Stimulated activated CD4-positive, alpha-beta T cell treated with anti-CD3 and anti-CD28 coated beads, Interleukin-15, amount 100 ng/mL, for 1 hour (primary cell): ENCODE results near the gene SNX9.
A peak's percentile ranks its signal among the peaks of the same experiment; 100 is the strongest.
"Not testable (repeated sequence)": the region's sequence is repeated elsewhere in the genome, so short reads cannot be mapped to it uniquely, and the experiment has no call there.

ENCODE experiments used
- DNase-seq, 2 donors: peaks; one replicate each; pipeline ENCODE4 v3.0.0-alpha.2; 2020; ENCODE audit warnings: low read depth in 1 of 2, low spot score in 1 of 2

SNX9 gene

DNA sequence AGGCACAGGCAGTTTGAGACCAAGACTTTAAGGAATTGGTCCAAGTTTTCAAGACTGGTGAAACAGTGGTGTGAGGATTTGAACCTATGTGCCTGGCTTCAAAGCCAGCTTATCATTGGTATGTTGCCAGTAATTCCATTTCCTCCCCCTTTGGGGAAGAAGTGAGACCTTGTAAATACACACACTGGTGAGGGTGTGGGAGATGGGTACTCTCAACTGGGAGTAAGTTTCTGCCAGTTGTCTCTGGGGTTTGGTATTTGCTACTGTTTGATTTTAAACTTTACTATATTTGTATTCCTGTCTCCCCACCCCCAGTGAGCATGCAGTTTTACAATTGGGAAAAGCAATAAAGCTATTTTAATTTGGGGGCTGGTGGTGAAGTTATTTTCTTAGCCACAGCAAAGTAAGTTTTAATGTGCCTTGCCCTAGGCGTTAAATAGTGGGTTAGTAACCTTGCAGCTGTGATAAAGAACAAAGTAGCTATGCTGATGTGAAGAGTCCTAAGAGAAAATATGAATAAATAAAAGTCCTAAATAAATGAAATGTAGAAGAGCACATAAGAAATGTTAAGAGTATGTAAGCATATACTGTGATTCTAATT is 31.0 kb downstream of the SNX9 start:
- DNase-seq = no peak

DNA sequence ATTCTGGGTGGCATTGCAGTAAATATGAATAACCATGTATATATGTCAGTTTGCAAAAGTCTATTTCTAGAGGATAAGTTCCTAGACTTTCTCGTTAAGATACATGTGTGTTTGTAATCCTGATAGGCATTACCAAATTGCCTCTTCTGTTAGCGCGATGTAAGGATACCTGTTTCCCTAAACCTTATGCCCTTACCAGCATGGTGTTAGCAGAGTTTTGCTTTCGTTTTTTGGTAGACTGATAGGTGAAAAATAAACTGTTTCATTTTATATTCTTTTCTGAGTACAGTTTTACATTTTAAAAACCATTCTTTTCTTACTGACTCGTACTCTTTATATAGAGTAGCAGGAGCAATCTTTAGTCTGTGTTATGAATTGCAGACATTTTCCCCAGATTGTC is 32.3 kb downstream of the SNX9 start:
- DNase-seq = no peak

DNA sequence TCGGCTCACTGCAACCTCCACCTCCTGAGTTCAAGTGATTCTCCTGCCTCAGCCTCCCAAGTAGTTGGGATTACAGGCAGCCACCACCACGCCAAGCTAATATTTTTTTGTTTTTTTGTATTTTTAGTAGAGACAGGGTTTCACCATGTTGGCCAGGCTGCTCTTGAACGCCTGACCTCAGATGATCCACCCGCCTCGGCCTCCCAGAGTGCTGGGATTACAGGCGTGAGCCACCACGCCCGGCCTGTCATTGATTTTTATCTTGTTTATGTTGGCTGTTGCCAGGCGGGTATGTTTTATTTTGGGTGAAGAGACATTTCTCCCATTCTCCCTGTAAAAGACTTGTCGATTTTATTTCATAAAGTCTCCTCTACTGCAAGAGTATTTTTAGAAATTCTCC is 32.8 kb downstream of the SNX9 start:
- not testable (repeated sequence) for DNase-seq

DNA sequence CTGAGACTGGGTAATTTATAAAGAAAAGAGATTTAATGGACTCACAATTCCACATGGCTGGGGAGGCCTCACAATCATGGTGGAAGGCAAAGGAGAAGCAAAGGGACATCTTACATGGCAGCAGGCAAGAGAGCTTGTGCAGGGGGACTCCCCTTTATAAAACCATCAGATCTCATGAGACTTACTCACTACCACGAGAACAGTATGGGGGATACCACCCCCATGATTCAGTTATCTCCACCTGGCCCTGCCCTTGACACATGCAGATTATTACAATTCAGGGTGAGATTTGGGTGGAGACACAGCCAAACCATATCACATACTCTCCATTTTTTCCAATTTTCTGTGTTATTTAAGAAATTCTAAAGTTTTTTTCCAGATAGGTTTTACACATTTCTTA is 35.6 kb downstream of the SNX9 start:
- not testable (repeated sequence) for DNase-seq

DNA sequence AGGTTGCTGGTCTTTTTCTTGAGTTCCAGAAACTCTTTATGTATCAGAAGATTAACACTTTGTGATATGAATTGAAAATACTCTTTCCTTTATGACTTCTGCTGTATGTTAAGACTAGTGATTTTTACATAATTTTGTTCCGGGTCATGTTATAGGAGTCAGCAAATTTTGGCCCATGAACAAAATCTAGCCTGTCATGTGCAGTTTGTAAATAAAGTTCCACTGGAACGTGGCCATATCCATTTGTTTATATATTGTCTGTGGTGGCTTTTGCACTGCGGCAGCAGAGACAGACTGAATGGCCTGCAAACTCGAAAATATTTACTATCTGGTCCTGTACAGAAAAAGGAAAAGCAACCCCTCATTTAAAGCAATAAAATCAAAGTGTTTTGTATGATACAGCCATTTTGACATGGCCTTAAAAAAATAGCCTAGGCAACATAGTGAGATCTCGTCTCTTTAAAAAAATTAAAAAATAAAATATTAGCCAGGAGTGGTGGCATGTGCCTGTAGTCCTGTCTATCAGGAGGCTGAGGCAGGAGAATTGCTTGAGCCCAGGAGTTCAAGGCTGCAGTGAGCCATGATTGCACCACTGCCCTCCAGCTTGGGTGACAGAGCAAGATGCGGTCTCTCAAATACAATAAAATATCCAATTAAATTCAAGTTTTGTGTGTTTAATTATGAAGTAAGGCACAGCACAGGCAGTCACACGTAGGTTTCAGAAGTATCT is 36.9 kb downstream of the SNX9 start:
- no peak for DNase-seq

DNA sequence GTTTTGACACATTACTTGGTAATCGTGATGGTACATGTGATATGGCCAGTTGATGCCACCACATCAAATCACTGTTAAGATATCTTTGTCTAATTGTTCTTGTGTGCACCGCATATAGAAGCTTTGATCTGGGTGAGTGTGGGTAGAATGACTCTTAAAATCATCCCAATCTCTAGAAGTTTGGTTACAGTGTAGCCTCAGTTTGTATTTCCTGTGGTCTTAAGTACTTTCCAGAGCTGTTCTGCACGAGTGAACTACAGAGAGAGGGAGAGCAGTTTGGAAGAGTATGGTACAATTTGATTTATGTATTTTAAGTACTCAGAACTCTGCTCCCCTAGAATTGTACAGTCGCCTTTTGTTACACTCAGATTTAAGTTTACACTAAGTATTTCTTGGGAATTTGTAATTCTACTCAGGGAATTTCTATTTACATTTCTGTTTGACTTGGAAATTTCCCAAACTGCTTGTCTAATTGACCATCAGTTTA is 37.5 kb downstream of the SNX9 start:
- DNase-seq = no peak

DNA sequence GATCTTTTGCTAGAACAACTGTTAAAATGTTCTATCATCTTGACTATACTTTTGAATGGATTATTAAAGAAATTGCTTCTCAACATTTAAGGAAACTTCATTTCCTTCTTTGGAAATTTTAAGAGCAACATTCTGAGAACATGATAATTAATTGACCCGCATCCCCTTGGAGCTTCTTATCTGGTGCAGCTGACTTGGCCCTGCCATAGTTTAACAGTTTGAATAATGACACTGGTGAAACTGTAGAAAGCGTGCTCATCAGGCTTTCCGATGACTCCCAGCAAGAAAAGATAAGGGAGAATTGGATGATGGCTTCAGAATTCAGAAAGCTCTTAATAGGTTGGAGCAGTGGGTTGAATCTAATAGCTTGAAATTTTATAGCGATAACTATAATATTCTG is 38.1 kb downstream of the SNX9 start:
- DNase-seq = no peak

DNA sequence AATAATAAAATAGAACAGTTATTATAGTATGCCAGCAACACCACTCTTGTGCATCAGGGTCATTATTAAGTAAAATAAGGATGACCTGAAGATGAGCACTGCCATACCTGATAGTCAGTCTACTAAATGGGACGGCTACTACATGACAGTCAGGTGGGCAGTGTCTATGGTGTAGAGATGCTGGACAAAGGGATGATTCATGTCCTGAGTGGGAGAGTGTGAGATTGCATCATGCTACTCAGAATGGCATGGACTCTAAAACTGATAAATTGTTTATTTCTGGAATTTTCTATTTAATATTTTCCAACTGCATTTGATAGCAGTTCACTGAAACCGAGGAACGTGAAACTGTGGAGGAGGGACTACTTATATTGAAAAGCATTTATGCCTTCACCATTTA is 38.8 kb downstream of the SNX9 start:
- DNase-seq = no peak

DNA sequence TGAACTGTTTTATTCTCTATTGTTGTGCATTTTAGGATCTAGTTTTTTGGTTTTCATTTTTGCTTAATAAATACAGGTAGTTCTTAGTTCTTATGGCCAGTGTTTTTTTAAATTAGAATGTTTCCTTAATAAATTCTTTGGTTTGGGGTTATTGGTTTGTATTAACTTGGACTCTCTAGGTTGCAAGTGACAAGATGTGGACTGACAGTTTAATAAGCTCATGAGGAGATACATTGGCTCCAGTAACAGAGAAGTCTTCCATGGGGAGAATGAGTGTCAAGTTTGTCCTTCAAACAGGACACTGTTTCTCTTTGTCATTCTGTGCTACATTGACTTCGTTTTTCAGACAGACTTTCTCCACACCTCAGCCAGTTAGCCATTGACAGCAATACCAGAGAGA is 39.7 kb downstream of the SNX9 start:
- no peak for DNase-seq

DNA sequence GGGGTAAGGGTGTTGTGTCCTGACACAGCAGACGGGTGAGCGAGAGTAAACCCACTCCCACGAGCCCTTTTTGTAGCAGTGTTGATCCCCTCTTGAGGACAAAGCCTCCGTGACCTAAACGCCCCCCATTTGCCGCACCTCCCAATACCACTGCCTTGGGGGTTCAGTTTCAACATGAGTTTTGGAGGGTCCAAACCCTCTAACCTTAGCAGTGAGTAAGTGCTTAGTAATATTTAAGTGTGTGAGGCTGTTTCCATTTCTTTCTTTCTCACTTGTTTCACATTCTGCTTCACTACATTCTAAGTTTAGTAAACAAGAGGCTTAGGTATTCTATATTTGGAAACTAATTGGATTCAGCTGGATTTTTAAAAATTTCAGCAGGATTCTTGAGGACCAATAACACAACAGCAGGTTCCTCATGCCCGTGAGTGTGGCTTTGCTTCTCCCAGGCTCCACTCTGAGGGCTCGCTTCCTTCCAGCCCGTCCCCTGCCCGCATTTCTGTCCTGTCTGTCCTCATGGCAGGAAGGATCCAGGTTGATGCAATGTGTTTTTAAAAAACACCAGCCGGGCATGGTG is 41.2 kb downstream of the SNX9 start:
- DNase-seq = no peak

DNA sequence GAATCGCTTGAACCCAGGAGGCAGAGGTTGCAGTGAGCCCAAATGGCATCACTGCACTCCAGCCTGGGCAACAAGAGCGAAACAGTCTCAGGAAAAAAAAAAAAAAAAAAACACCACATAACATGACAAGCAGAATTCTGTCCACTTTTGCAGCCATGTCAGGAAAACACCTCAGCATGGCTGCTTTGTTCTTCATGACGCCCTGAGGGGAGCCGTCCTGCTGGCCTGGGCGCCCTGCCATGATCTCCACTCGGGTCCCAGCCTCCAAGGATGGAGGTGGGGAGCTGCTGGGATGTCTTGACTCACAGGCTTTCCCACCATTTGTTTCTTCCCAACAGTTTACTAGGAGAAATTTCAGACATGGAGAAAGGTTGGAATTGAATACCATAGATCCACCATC is 42.2 kb downstream of the SNX9 start:
- DNase-seq = no peak

DNA sequence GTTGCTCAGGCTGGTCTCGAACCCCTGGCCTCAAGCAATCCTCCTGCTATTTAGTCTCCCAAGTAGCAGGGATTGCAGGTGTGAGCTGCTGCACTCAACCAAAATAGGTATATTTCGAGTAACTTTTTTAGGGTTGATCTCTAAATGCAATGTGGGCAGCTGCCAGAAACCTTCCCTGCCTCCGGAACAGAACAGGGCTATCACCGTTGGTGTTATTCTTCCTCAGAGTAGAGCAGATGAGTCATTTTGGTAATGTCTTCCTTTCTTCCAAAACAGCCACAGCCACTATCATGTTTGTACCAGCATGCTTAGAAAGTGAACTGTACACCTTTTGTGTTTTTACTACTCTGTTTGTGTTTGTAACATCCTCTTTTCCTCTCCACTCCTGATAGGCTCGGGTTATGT is 44.1 kb downstream of the SNX9 start:
- no peak for DNase-seq

DNA sequence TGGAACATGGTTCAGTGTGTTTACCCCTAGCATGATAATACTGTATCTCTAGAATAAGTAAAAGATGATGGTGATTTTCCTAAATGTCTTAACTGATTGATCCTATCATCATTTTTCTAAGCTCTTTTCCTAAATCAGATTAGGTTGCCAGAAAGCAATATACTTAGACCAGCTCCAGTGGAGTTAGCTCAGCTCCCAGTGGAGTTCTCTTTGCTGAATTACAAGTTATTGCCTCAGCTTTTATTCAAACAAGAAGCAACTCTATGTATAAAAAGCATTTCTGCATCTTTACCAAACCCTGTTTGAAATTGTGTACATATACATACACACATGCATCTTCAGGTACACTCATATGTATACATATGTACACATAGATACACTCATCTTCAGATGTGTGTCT is 44.9 kb downstream of the SNX9 start:
- no peak for DNase-seq

DNA sequence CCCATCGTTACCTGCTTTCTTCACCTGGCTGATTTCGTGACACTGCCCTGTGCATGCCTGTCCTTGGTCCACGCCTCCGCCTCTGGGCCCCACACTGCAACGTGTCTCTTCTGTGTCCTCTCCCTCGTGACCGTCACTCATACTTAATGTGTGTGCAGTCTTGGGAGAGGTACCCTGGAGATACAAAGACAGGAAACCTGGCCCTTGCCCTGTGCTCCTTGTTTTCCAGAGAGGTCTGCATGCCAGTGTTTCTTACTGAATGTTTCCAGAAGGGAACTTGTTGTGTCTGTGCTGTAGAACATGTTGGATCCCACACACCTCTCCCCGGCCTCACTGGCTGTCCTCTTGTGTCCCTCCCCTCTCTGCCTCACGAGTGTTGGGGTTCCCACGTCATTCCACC is 45.8 kb downstream of the SNX9 start:
- no peak for DNase-seq

DNA sequence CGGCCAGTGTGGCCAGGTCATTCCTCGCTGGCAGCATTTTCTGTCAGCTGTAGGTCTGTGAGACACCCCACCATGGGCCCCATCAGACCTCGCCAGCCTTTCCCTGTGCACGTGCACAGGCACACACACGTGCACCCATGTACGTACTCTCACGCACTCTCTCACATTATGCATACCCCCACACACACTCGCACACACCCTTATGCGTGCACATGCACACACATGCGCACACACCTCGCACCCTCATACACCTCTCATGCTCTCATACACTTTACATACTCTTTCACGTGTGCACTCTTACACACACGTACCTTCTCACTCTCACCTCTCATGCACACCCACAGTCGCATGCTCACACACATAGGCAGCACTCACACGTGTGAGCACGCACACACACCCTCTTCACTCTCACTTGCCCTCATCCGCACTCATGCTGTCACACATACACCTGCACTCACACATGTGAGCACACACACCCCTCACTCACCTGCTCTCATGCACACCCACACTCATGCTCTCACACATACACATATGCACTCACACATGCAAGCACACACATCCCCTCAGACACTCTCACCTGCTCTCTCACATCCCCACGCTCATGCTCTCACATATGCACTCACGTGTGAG is 46.7 kb downstream of the SNX9 start:
- no peak for DNase-seq

DNA sequence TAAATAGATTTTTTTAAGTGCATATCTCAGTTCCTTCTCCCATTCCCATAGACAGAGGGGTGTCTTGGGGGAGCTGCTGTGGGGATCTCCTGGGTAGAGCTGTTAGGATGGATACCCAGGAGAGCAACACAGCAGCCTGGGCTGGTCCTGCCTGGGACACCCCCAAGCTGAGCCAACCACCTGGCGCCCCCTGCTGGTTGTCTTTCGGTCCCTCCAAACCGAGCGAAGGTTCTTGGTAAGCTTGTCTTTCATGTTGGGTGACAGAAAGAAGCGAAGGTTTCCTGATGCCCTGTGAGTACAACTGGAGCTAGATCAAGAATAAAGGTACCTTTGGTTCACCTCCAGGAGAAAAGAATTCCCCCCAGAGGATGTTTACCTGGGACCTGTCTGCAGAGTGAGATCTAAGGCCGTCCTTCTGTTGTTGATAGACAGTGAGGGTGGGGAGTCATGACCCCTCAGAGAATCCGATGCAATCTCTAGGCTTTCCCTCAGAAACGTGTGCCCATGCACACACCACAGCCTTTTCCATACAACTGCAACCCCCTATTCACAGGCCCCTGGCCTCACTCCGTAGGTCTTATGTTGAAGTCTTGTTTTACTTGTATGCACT is 50.8 kb downstream of the SNX9 start:
- DNase-seq = peak; percentile 76 to 77

DNA sequence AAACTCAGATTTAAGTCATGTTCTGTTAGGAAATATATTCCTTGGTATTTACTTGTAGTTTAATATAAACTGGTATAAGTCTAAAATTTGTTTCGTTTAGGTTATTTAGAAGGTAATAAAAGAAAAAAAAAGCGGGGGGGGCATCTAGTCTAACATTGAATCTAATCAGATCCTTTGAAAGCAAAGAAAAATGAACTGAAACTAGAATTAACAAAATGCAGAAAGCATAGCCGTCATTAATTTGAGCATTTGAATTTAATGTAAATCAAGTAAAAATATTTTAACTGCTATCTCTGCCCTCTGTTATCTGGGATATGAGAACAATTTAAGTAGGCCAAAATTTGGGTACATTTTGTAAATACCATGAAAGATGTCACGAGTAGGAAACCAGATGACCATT is 54.1 kb downstream of the SNX9 start:
- no peak for DNase-seq

DNA sequence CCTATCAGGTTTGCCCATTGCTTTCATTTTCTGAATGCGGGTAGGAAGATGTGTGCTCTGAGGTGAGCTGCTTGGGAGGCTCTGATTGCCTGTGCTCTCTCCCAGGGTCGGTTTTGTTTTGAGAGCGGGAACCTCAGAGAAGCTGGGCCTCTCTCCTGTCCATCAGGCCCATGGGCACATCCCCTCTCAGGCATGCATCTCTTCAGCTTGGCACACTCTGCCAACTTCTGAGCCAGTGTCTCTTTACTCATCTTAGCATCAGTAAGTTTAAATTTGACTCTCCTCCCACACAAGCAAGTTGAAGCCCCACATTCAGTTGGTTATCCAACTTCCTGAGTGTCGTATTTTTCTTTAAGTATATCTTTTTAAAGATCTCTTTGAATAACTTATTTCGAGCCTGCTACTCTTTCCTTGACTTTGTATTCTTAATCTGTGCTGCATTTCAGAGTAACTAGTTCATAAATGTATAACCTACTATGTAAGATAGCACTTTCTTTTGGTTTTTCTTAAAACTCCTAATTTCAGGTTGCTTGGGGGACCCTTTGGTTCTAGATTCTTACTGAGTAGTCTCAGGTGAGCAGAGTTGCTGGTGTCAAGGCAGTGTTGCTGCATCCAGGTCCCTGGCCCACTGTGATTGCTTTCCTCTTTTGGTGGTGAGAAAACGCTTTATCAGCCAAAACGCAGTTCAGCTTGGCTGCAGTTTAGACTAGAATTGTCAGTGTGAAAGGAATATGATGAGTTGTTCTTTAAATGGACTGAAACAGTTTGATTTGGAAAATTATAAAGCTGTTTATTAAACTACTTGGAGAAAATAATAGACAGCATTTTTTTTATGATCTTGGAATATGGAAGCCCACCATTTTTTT is 54.8 kb downstream of the SNX9 start:
- DNase-seq = no peak

DNA sequence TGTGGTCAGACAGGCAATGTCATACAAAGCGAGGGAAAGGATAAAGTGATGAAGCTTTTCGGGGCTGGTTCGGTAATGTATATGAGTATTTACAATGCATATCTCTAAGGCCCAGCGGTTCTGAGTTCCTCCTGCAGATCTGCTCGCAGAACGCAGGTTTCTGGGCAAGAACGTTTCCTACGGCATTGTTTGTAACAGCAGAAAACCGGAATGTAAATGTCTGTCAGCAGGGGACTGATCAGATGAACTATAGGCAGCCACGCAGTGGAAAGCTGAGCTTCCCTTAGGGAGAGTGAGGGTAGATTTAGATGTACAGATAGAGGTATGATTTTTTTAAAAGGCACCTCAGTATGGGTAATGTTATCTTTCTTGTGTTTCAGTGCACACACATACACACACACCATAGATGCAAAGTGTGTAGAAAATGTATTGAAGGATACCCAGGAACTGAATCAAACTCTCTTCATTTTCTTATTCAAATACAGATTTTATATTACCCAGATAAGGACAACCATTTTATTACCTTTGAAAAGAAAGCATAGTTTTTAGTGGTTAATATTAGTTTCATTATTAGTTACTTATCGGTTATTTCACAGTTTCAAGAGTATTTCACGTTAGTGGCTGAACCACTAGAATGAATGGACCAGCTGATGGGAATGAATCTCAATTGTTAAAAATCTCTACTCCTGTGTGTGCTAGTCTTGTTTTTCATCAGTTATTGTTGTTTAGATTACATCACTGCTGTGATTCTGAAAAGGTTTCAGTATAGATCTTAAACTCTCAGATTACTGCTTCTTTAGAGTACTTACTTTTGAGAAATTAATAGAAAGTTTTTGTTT is 56.2 kb downstream of the SNX9 start:
- no peak for DNase-seq

DNA sequence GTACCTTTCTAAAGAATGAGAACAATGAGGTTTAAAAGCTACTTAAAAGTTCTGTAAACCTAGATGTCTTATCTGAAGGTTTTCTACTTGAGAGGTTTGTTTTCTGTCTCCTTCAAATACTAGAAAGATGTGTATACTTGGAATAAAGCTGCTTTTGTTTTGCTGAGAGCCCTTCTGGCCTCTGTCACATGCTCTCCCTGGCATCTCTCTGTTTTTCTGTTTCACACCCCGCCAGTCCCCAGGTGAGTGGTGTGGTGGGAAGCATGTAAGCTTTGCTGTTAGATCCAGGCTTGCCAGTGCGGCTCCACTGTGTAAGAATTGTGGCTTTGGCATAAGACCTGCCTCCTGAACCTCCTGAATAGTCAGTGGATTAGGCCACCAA is 56.8 kb downstream of the SNX9 start:
- DNase-seq = no peak
